GM21360 (cell line): ENCODE data around the gene ZBTB11.
"Not testable (repeated sequence)": the region's sequence is repeated elsewhere in the genome, so short reads cannot be mapped to it uniquely, and the experiment has no call there.

Source experiments
- ATAC-seq: cut with Tn5 transposase; IDR thresholded peaks from one replicate; pipeline ENCODE4 v1.9.1; 2021; ENCODE audit warnings: mild to moderate bottlenecking, moderate library complexity; ENCODE audit not compliant: unreplicated experiment

Gene ZBTB11

DNA sequence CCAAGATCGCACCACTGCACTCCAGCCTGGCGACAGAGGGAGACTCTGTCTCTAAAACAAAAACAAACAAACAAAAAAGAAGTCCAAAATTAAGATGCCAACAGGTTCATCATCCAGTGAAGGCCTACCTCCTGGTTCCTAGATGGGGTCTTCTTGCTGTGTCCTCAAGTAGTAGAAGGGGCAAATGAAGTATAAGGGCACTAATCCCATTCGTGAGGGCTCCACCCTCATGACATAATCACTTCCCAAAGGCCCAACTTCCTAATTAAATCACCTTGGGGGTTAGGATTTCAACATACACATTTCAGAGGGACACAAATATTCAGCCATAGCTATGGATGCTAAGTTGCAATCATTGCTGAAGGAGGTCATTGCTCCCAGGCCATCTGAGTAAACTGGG lies 57.2 kb downstream of the ZBTB11 start:
- no peak for ATAC-seq

- ATAC-seq, result no peak
These were observed 58.2 kb downstream of the ZBTB11 start for GRCh38 chr3:101618726-101619125.

DNA sequence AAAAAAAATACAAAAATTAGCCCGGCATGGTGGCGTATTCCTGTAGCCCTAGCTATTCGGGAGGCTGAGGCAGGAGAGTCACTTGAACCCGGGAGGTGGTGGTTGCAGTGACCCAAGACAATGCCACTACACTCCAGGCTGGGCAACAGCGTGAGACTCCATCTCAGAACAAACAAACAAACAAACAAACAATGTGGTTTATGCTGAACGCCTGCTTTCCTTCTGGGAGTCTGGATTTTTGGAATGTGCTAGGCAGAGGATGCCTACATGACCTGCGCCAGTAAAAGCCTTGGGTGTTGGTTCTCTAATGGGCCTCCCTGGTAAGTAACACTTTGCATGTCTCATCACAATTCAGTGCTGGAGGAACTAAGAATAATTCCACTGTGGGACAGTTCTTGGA lies 59.5 kb downstream of the ZBTB11 start:
- no peak for ATAC-seq

DNA sequence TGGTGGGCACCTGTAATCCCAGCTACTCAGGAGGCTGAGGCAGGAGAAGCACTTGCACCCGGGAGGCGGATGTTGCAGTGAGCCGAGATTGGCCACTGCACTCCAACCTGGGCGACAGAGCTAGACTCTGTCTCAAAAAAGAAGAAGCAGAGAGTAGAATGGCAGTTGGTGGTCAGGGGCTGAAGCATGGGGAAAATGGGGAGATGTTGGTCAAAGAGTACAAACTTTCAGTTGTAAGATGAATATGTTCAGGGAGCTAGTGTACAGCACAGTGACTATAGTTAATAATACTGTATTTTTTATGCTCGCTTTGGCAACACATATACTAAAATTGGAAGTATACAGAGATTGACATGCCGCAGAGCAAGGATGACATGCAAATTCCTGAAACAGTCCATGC lies 61.4 kb downstream of the ZBTB11 start:
- no peak for ATAC-seq

GRCh38 chr3:101613014-101613413 lies 63.9 kb downstream of the ZBTB11 start:
- ATAC-seq, result not testable (repeated sequence)

GRCh38 chr3:101611023-101611422 lies 65.9 kb downstream of the ZBTB11 start:
- no peak for ATAC-seq

- not testable (repeated sequence) for ATAC-seq
These were observed 71.5 kb downstream of the ZBTB11 start for GRCh38 chr3:101605398-101605797.

DNA sequence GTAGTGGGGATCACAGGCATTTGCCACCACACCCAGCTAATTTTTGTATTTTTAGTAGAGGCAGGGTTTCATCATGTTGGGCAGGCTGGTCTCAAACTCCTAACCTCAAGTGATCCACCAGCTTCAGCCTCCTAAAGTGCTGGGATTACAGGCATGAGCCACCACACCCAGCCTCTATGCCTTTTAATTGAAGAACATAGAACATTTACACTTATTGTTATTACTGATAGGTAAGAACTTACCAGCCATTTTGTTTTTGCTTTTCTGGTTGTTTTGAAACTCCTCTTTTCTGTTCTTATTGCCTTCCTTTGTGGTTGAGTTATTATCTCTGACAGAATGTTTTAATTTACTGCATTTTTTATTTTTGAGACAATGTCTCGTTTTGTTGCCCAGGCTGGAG lies 73.7 kb downstream of the ZBTB11 start:
- ATAC-seq, result no peak

GRCh38 chr3:101602731-101603130 lies 74.2 kb downstream of the ZBTB11 start:
- no peak for ATAC-seq
